Mesothelial cell of epicardium (in vitro differentiated cells): Measurements from ENCODE around the gene MALT1. TPM values are rescaled to one million over a fixed set of nuclear protein-coding genes. Genes with fewer than 3 reads are reported as not detected.

Experiments
- DNase-seq, 2 experiments: peaks; one replicate each; pipeline ENCODE4 v3.0.0; 2021; ENCODE audit warnings: low spot score in 2 of 2; ENCODE audit not compliant: unreplicated experiment in 2 of 2
- H3K27ac Mint-ChIP-seq: 2 replicates; pipeline ENCODE4 v1.8.0; 2021; ENCODE audit warnings: mixed read lengths
- H3K27me3 Mint-ChIP-seq: 2 replicates; pipeline ENCODE4 v1.8.0; 2021; ENCODE audit warnings: low read depth, mixed read lengths
- H3K36me3 Mint-ChIP-seq: 2 replicates; pipeline ENCODE4 v1.8.0; 2021; ENCODE audit warnings: mixed read lengths
- H3K4me1 Mint-ChIP-seq: 2 replicates; pipeline ENCODE4 v1.8.0; 2021; ENCODE audit warnings: mixed read lengths
- H3K4me3 Mint-ChIP-seq: 2 replicates; pipeline ENCODE4 v1.8.0; 2021; ENCODE audit warnings: mild to moderate bottlenecking, moderate library complexity, mixed read lengths
- H3K9me3 Mint-ChIP-seq: 2 replicates; pipeline ENCODE4 v1.8.0; 2021; ENCODE audit warnings: mixed read lengths
- CTCF ChIP-seq: fragments of 200-600 bp; sonication (generic); IDR thresholded peaks from one replicate; pipeline ENCODE4 v1.5.0; 2021; ENCODE audit warnings: antibody characterized with exemption; ENCODE audit not compliant: unreplicated experiment
- total RNA-seq: library from RNA; stranded (reverse); gene quantifications from 3 replicates; pipeline ENCODE4 v1.2.1, GENCODE V29; 2021

The MALT1 gene
- total RNA-seq, 1 donor from 2014 or later: 25.3 TPM

GRCh38 chr18:58714259-58714658 is 43.0 kb downstream of the MALT1 start:
- no peaks in the 10 kb centered on the region for H3K9me3 Mint-ChIP-seq

GRCh38 chr18:58714821-58715220 is 43.6 kb downstream of the MALT1 start:
- no peak overlapping the region for H3K27ac Mint-ChIP-seq
- no peak overlapping the region for H3K4me3 Mint-ChIP-seq
- H3K36me3 Mint-ChIP-seq: peaks cover 14% of the 10 kb centered on the region
- no peak for TF ChIP-seq CTCF
- no peak for DNase-seq
- peaks cover 10% of the 10 kb centered on the region for H3K4me1 Mint-ChIP-seq
- H3K9me3 Mint-ChIP-seq: no peaks in the 10 kb centered on the region
- no peaks in the 10 kb centered on the region for H3K27me3 Mint-ChIP-seq

More at GRCh38 chr18:58714259-58714658, 43.0 kb downstream of the MALT1 start:
- H3K27me3 Mint-ChIP-seq: no peaks in the 10 kb centered on the region
- H3K27ac Mint-ChIP-seq: no peak overlapping the region
- peaks cover 14% of the 10 kb centered on the region for H3K36me3 Mint-ChIP-seq
- no peak for DNase-seq
- peaks cover 10% of the 10 kb centered on the region for H3K4me1 Mint-ChIP-seq
- TF ChIP-seq CTCF: no peak
- H3K4me3 Mint-ChIP-seq: no peak overlapping the region

- no peak for DNase-seq
- H3K9me3 Mint-ChIP-seq: no peaks in the 10 kb centered on the region
- TF ChIP-seq CTCF: no peak
- H3K27ac Mint-ChIP-seq: no peak overlapping the region
- H3K36me3 Mint-ChIP-seq: peaks cover 18% of the 10 kb centered on the region
- peaks cover 10% of the 10 kb centered on the region for H3K4me1 Mint-ChIP-seq
- H3K27me3 Mint-ChIP-seq: no peaks in the 10 kb centered on the region
- no peak overlapping the region for H3K4me3 Mint-ChIP-seq
These were observed 44.3 kb downstream of the MALT1 start for GRCh38 chr18:58715540-58715939.

- no peak overlapping the region for H3K4me3 Mint-ChIP-seq
- no peaks in the 10 kb centered on the region for H3K9me3 Mint-ChIP-seq
- no peak overlapping the region for H3K27ac Mint-ChIP-seq
- no peak for DNase-seq
- no peak for TF ChIP-seq CTCF
- H3K27me3 Mint-ChIP-seq: no peaks in the 10 kb centered on the region
- H3K36me3 Mint-ChIP-seq: peaks cover 18% of the 10 kb centered on the region
- H3K4me1 Mint-ChIP-seq: peaks cover 10% of the 10 kb centered on the region
These were observed 44.9 kb downstream of the MALT1 start for GRCh38 chr18:58716060-58716756.

- Mint-ChIP-seq H3K27me3 (no peaks in the 10 kb centered on the region), H3K27ac (no peak overlapping the region), H3K36me3 (peaks cover 14% of the 10 kb centered on the region), H3K4me3 (no peak overlapping the region), H3K4me1 (peaks cover 7% of the 10 kb centered on the region), H3K9me3 (no peaks in the 10 kb centered on the region)
- DNase-seq: no peak
- no peak for TF ChIP-seq CTCF
These were observed 50.4 kb downstream of the MALT1 start for GRCh38 chr18:58721566-58722239.
